Measurements from ENCODE around the gene CRYGS.
"Not testable (repeated sequence)": the region's sequence is repeated elsewhere in the genome, so short reads cannot be mapped to it uniquely, and the experiment has no call there.

CRYGS gene

GRCh38 chr3:186511702-186512101 lies 32.5 kb downstream of the CRYGS start:
- Histone ChIP-seq H3K4me1 (ENCODE audit: control insufficient read depth in 2 of 2, insufficient read depth in 2 of 2, low read length in 2 of 2) (no peaks in the 10 kb centered on the region), H3K9me3 (ENCODE audit: control insufficient read depth in 2 of 2, low read length in 2 of 2) (no peaks in the 10 kb centered on the region), H3K9ac (ENCODE audit: low read depth in 1 of 2, low read length in 2 of 2) (no peak overlapping the region), H3K4me3 (ENCODE audit: low read length in 2 of 2) (no peak overlapping the region), H3K27ac (ENCODE audit: low read depth in 2 of 2, low read length in 2 of 2) (no peak overlapping the region), H3K36me3 (ENCODE audit: control insufficient read depth in 2 of 2, insufficient read depth in 2 of 2, low read length in 2 of 2) (no peaks in the 10 kb centered on the region), H3K27me3 (ENCODE audit: control insufficient read depth in 2 of 2, insufficient read depth in 2 of 2, low read length in 2 of 2) (peaks cover 2 to 7% of the 10 kb centered on the region in 2 donors)

DNA sequence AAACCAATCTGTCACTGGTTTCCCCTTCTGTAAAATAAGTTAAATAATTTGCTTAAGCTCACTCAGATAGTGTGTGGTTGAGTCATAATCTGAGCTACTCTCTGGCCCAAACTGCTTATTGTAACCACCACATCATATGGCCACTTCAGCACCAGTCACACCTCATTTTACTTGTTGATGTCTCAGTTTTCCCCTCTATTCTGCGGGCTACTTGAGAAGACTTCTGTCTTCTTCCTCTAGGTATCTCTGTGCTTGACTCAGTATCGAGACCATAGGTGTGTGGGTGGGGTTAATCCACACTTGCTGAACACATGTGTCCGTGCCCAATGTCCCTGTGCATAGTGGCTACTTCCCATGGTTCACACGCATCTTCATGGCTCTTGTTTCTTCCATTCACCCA lies 32.9 kb downstream of the CRYGS start:
- no peak overlapping the region for H3K27ac ChIP-seq (ENCODE audit: low read depth in 2 of 2, low read length in 2 of 2)
- peaks cover 2 to 7% of the 10 kb centered on the region in 2 donors for H3K27me3 ChIP-seq (ENCODE audit: control insufficient read depth in 2 of 2, insufficient read depth in 2 of 2, low read length in 2 of 2)
- H3K9ac ChIP-seq (ENCODE audit: low read depth in 1 of 2, low read length in 2 of 2): no peak overlapping the region
- no peaks in the 10 kb centered on the region for H3K9me3 ChIP-seq (ENCODE audit: control insufficient read depth in 2 of 2, low read length in 2 of 2)
- no peaks in the 10 kb centered on the region for H3K36me3 ChIP-seq (ENCODE audit: control insufficient read depth in 2 of 2, insufficient read depth in 2 of 2, low read length in 2 of 2)
- no peaks in the 10 kb centered on the region for H3K4me1 ChIP-seq (ENCODE audit: control insufficient read depth in 2 of 2, insufficient read depth in 2 of 2, low read length in 2 of 2)
- no peak overlapping the region for H3K4me3 ChIP-seq (ENCODE audit: low read length in 2 of 2)

GRCh38 chr3:186510374-186511079 lies 33.7 kb downstream of the CRYGS start:
- Histone ChIP-seq H3K27me3 (ENCODE audit: control insufficient read depth in 2 of 2, insufficient read depth in 2 of 2, low read length in 2 of 2) (peaks cover 2 to 7% of the 10 kb centered on the region in 2 donors), H3K27ac (ENCODE audit: low read depth in 2 of 2, low read length in 2 of 2) (no peak overlapping the region), H3K4me3 (ENCODE audit: low read length in 2 of 2) (no peak overlapping the region), H3K9me3 (ENCODE audit: control insufficient read depth in 2 of 2, low read length in 2 of 2) (no peaks in the 10 kb centered on the region), H3K36me3 (ENCODE audit: control insufficient read depth in 2 of 2, insufficient read depth in 2 of 2, low read length in 2 of 2) (no peaks in the 10 kb centered on the region), H3K4me1 (ENCODE audit: control insufficient read depth in 2 of 2, insufficient read depth in 2 of 2, low read length in 2 of 2) (no peaks in the 10 kb centered on the region), H3K9ac (ENCODE audit: low read depth in 1 of 2, low read length in 2 of 2) (no peak overlapping the region)

- H3K27me3 ChIP-seq (ENCODE audit: control insufficient read depth in 2 of 2, insufficient read depth in 2 of 2, low read length in 2 of 2): peaks cover 2 to 7% of the 10 kb centered on the region in 2 donors
- no peak overlapping the region for H3K4me3 ChIP-seq (ENCODE audit: low read length in 2 of 2)
- H3K36me3 ChIP-seq (ENCODE audit: control insufficient read depth in 2 of 2, insufficient read depth in 2 of 2, low read length in 2 of 2): no peaks in the 10 kb centered on the region
- H3K9ac ChIP-seq (ENCODE audit: low read depth in 1 of 2, low read length in 2 of 2): no peak overlapping the region
- no peak overlapping the region for H3K27ac ChIP-seq (ENCODE audit: low read depth in 2 of 2, low read length in 2 of 2)
- no peaks in the 10 kb centered on the region for H3K4me1 ChIP-seq (ENCODE audit: control insufficient read depth in 2 of 2, insufficient read depth in 2 of 2, low read length in 2 of 2)
- no peaks in the 10 kb centered on the region for H3K9me3 ChIP-seq (ENCODE audit: control insufficient read depth in 2 of 2, low read length in 2 of 2)
Observed at GRCh38 chr3:186509423-186509822, 34.8 kb downstream of the CRYGS start.

- no peak overlapping the region for H3K9ac ChIP-seq (ENCODE audit: low read depth in 1 of 2, low read length in 2 of 2)
- H3K9me3 ChIP-seq (ENCODE audit: control insufficient read depth in 2 of 2, low read length in 2 of 2): no peaks in the 10 kb centered on the region
- peaks cover 1 to 2% of the 10 kb centered on the region in 2 donors for H3K27me3 ChIP-seq (ENCODE audit: control insufficient read depth in 2 of 2, insufficient read depth in 2 of 2, low read length in 2 of 2)
- no peak overlapping the region for H3K4me3 ChIP-seq (ENCODE audit: low read length in 2 of 2)
- H3K27ac ChIP-seq (ENCODE audit: low read depth in 2 of 2, low read length in 2 of 2): no peak overlapping the region
- no peaks in the 10 kb centered on the region for H3K36me3 ChIP-seq (ENCODE audit: control insufficient read depth in 2 of 2, insufficient read depth in 2 of 2, low read length in 2 of 2)
- H3K4me1 ChIP-seq (ENCODE audit: control insufficient read depth in 2 of 2, insufficient read depth in 2 of 2, low read length in 2 of 2): no peaks in the 10 kb centered on the region
Observed at GRCh38 chr3:186506857-186507256, 37.3 kb downstream of the CRYGS start.

DNA sequence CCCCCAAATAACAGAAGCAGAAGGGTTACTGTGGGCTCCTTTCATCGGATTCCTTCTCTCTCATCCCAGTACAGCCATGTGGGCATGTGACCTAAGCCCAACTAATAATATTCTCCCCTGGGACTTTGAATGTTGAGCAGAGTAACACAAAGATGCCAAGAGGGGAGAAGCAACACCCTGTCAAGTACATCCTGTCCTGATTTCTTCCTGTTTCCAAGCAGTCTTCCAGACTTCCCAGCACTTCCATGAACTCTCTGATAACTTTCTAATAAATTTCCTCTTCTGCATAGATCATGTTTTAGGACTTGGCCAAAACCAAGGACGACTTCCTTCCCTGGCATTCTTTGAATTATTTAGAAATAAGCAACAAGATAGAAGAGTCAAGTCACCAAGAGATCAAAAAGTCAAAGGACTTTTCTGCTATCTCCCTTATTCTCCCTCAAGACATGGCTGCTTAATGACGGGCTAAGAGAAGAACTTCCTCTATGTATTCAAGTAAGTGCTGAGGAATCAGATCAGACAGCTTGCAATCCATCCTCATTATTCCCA lies 37.9 kb downstream of the CRYGS start:
- Histone ChIP-seq H3K27me3 (ENCODE audit: control insufficient read depth in 2 of 2, insufficient read depth in 2 of 2, low read length in 2 of 2) (peaks cover 0 to 2% of the 10 kb centered on the region in 2 donors), H3K9me3 (ENCODE audit: control insufficient read depth in 2 of 2, low read length in 2 of 2) (no peaks in the 10 kb centered on the region), H3K4me1 (ENCODE audit: control insufficient read depth in 2 of 2, insufficient read depth in 2 of 2, low read length in 2 of 2) (no peaks in the 10 kb centered on the region), H3K27ac (ENCODE audit: low read depth in 2 of 2, low read length in 2 of 2) (no peak overlapping the region), H3K4me3 (ENCODE audit: low read length in 2 of 2) (no peak overlapping the region), H3K36me3 (ENCODE audit: control insufficient read depth in 2 of 2, insufficient read depth in 2 of 2, low read length in 2 of 2) (no peaks in the 10 kb centered on the region), H3K9ac (ENCODE audit: low read depth in 1 of 2, low read length in 2 of 2) (no peak overlapping the region)

DNA sequence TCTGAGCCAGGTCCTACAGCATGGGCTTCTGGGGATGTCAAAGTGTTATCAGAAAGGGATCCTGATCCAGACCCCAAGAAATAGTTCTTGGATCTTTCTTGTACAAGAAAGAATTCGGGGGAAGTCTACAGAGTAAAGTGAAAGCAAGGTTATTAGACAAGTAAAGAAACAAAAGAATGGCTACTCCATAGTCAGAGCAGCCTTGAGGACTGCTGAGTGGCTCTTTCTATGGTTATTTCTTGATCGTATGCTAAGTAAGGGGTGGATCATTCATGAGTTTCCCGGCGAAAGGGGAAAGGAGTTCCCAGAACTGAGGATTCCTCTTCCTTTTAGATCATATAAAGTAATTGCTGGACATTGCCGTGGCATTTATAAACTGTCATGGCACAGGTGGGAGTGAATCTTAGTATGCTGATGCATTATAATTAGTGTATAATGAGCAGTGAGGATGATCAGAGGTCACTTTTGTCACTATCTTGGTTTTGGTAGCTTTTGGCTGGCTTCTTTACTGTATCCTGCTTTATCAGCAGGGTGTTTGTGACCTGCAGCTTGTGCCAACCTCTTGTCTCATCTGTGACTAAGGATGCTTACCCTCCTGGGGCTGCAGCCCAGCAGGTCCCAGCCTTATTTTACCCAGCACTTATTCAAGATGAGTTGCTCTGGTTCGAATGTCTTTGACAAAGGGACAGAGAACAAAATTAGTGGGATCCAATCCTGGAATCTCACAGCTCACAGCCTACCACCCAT lies 41.0 kb downstream of the CRYGS start:
- H3K27ac ChIP-seq (ENCODE audit: low read depth in 2 of 2, low read length in 2 of 2): no peak overlapping the region
- H3K9ac ChIP-seq (ENCODE audit: low read depth in 1 of 2, low read length in 2 of 2): no peak overlapping the region
- H3K4me3 ChIP-seq (ENCODE audit: low read length in 2 of 2): no peak overlapping the region
- H3K9me3 ChIP-seq (ENCODE audit: control insufficient read depth in 2 of 2, low read length in 2 of 2): no peaks in the 10 kb centered on the region
- no peaks in the 10 kb centered on the region for H3K4me1 ChIP-seq (ENCODE audit: control insufficient read depth in 2 of 2, insufficient read depth in 2 of 2, low read length in 2 of 2)
- no peaks in the 10 kb centered on the region for H3K27me3 ChIP-seq (ENCODE audit: control insufficient read depth in 2 of 2, insufficient read depth in 2 of 2, low read length in 2 of 2)
- no peaks in the 10 kb centered on the region for H3K36me3 ChIP-seq (ENCODE audit: control insufficient read depth in 2 of 2, insufficient read depth in 2 of 2, low read length in 2 of 2)

- Histone ChIP-seq H3K9ac (ENCODE audit: low read depth in 1 of 2, low read length in 2 of 2) (no peak overlapping the region), H3K4me3 (ENCODE audit: low read length in 2 of 2) (no peak overlapping the region), H3K4me1 (ENCODE audit: control insufficient read depth in 2 of 2, insufficient read depth in 2 of 2, low read length in 2 of 2) (no peaks in the 10 kb centered on the region), H3K27ac (ENCODE audit: low read depth in 2 of 2, low read length in 2 of 2) (no peak overlapping the region), H3K9me3 (ENCODE audit: control insufficient read depth in 2 of 2, low read length in 2 of 2) (no peaks in the 10 kb centered on the region), H3K36me3 (ENCODE audit: control insufficient read depth in 2 of 2, insufficient read depth in 2 of 2, low read length in 2 of 2) (no peaks in the 10 kb centered on the region), H3K27me3 (ENCODE audit: control insufficient read depth in 2 of 2, insufficient read depth in 2 of 2, low read length in 2 of 2) (no peaks in the 10 kb centered on the region)
Observed at GRCh38 chr3:186502138-186502948, 41.8 kb downstream of the CRYGS start.

DNA sequence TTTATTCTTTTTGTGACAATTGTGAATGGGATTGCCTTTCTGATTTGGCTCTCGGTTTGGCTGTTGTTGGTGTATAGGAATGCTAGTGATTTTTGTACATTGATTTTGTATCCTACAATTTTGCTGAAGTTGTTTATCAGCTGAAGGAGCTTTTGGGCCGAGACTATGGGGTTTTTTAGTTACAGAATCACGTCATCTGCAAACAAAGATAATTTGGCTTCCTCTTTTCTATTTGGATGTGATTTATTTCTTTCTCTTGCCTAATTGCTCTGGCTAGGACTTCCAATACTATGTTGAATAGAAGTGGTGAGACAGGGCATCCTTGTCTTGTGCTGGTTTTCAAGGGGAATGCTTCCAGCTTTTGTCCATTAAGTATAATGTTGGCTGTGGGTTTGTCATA lies 44.2 kb downstream of the CRYGS start:
- not testable (repeated sequence) for H3K27ac ChIP-seq (ENCODE audit: low read depth in 2 of 2, low read length in 2 of 2); H3K4me3 ChIP-seq (ENCODE audit: low read length in 2 of 2); H3K36me3 ChIP-seq (ENCODE audit: control insufficient read depth in 2 of 2, insufficient read depth in 2 of 2, low read length in 2 of 2); H3K9ac ChIP-seq (ENCODE audit: low read depth in 1 of 2, low read length in 2 of 2); H3K4me1 ChIP-seq (ENCODE audit: control insufficient read depth in 2 of 2, insufficient read depth in 2 of 2, low read length in 2 of 2); H3K9me3 ChIP-seq (ENCODE audit: control insufficient read depth in 2 of 2, low read length in 2 of 2); H3K27me3 ChIP-seq (ENCODE audit: control insufficient read depth in 2 of 2, insufficient read depth in 2 of 2, low read length in 2 of 2)

DNA sequence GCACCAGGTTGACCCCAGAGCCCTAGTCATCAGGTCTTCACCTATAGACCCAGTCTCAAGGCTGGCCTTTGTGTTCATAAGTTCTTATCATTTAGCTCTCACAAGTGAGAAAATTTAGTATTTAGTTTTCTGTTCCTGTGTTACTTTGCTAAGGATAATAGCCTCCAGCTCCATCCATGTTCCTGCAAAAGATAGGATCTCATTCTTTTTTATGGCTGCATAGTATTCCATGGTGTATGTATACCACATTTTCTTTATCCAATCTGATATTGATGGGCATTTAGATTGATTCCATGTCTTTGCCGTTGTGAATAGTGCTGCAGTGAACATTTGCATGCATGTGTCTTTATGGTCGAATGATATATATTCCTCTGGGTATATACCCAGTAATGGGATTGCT lies 46.2 kb downstream of the CRYGS start:
- not testable (repeated sequence) for H3K9ac ChIP-seq (ENCODE audit: low read depth in 1 of 2, low read length in 2 of 2)

More for the DNA sequence above, 46.2 kb downstream of the CRYGS start:
- not testable (repeated sequence) for H3K36me3 ChIP-seq (ENCODE audit: control insufficient read depth in 2 of 2, insufficient read depth in 2 of 2, low read length in 2 of 2); H3K27ac ChIP-seq (ENCODE audit: low read depth in 2 of 2, low read length in 2 of 2); H3K9me3 ChIP-seq (ENCODE audit: control insufficient read depth in 2 of 2, low read length in 2 of 2); H3K4me3 ChIP-seq (ENCODE audit: low read length in 2 of 2); H3K27me3 ChIP-seq (ENCODE audit: control insufficient read depth in 2 of 2, insufficient read depth in 2 of 2, low read length in 2 of 2); H3K4me1 ChIP-seq (ENCODE audit: control insufficient read depth in 2 of 2, insufficient read depth in 2 of 2, low read length in 2 of 2)

All from mucosa of rectum (tissue), 2 donors.